Embryonic facial prominence (tissue), 1 donor: Measurements from ENCODE around the gene EPS8L3.

Source experiments
- DNase-seq: peaks from one replicate; pipeline ENCODE4 v3.0.0-alpha.2; 2016; ENCODE audit errors: extremely low spot score

Gene EPS8L3

DNA sequence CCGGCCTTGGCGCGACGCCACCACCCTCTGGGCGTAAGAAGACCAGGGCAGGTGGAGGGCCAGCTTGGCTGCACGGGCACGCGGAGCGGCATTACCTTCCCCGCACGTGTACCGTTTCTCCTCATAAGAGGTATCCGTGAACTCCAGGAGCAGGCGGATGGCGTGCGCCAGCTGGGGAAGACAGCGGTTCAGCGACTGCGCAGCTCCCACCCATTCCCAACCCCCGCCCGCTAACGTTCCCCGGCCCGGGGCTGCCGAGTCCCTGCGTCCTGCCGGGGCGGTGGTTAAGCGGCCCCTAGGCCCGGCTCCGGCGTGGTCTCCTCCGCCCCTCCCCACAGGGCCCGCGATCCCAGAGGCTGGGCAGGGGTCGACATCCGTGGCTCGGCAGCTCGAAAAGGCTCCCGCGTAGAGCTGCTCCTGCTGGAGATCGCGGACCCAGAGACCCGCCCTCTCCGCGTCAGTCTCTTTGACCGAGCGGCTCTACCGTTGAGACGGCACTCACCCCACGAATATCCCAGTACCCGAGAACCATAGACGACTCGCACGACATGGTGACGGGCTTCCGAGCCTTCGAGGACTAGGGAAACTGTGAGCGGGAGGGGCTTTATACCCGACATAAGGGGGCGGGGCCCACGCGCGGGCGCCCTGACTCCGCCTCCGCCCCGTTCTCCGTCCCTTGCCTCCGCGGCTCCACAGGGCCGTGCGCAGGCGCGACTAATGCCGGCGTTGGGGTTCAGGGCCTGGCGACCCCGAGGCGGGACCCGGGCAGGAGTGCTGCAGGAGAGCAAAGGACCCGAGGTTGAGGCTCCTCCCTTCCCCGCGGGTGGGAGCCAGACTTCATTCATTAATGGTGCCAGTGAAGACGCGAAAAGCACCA lies 23.7 kb downstream of the EPS8L3 start:
- peak; percentile 29 for DNase-seq

DNA sequence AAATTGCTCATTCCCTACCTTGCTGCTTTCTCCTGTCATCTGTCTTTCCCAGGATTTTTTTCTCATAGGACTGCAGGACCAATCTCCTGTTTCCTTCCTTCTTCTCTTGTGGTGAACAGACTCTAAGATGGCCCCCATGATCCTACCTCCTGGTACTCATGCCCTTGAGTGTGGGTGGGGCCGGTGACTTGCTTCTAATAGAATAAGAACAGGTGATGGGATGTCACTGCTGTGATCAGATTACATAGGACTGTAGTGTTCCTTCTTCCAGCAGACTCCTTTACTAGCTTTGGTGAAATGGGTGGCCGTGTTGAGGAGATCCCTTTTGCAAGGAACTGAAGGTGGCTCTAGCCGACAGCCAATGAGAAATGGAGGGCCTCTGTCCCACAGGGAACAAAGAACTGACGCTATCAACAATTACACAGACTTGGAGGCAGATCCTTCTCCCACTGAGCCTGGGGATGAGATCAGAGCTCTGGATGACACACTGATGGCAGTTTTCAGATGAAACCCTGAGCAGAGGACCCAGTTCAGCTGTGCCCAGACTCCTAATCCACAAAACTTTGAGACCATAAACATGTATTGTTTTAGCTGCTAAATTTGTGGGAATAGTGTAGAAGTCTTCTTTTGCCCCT lies 30.4 kb downstream of the EPS8L3 start:
- DNase-seq, result no peak

DNA sequence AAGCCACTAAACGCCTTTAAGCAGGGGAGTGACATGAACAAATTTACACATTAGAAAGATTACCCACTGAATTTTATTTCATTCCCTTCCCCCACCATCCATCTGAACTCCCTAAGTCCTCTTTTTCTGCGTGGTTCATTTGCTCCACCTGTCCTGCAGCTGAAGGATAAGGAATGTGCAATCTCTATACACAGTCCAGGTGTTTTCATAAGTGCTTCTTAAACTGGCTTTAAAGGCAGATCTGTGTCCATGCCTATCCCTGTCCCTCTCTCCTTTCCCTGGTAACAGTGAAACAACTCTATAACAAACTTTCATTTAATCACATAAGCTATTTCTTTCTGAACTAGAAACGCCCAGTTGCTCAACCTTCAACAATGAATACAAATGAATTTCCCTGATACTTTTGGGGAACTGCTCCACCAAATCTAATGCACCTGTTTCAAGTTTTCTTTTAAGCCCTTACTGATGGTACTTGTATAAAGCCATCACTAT lies 31.3 kb downstream of the EPS8L3 start:
- no peak for DNase-seq

DNA sequence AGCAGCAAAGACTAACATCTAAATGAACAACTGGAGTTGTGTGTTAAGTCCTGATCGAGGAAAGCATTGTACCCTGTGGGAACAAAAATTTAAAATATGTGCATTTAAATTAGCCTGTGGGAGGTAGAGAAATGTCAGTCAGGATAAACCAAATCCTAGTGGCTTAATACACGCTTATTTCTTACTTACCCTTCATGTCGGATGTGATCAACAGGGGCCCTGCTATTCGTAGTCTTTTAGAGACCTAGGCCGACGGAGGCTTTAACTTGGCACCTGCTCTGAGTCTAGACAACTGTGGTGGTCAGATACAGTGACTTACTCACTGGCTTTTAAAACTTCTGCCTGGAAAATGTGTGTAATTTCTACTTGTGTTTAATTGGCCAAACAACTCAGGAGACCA lies 33.1 kb downstream of the EPS8L3 start:
- no peak for DNase-seq

- DNase-seq, result no peak
These were observed 34.9 kb downstream of the EPS8L3 start for GRCh38 chr1:109728870-109729269.

DNA sequence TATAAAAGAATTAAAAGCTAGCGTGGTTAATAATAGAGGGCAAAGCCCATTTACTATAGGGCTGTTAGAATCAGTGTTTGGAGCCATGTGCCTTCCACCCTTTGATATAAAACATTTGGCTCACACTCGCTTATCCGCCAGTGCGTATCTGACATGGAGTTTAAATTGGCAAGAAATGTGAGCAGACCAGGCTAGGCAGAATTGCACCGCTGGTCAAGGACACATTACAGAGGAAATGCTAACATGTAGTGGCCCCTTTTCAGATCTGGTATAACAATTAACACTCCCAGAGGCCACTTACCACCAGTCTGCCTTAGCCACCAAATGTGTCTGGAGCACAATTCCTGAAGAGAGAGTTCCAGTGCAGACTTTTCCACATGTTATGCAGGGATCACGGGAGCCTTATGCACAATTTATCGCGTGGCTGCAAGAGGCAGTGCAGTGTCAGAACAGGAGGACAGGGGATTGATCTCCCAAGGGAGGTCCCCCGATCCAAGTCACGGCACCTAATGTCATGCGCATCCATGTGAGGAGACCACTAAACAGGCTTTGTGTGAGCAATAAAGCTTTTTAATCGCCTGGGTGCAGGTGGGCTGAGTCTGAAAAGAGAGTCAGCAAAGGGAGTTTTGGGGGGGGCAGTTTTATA lies 36.9 kb downstream of the EPS8L3 start:
- no peak for DNase-seq

DNA sequence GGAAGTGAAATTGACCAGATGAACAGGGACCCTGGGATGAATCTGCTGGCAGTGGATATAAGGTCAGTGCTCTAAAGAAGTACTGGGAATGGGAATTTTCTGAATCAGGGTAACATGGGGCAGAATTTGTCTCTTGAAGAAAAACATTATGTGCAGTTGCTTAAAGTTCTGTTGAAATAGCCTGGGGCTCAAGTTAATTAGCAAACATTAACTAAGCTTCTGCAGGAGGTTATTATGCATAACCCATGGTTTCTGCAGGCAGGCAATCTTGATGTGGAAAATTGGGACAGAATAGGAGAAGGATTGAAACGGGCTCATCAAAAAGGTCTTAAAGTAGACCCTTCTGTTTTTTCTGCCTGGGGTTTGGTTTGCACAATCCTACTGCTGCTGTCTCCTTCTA lies 37.7 kb downstream of the EPS8L3 start:
- no peak for DNase-seq

DNA sequence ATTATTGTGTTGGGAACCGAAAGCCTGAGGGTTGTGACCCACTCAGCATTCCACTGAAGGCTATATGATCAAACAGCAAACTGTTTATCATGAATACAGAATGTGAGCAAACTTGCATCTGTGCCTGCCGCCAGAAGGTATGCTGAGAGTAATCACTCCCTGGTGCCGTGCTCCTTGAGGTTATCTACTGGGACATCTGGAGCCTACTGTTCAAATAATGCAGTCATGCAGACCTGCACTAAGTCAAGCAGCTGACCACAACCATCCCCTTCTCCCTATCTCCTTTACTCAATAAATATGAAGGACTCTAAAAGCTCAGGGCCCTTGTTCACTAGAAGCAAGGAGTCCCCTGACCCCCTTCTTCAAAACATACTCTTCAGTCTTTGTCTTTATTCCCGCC lies 38.2 kb downstream of the EPS8L3 start:
- DNase-seq, result no peak

- DNase-seq, result no peak
These were observed 38.8 kb downstream of the EPS8L3 start for GRCh38 chr1:109724933-109725332.

GRCh38 chr1:109722908-109723691 lies 40.6 kb downstream of the EPS8L3 start:
- no peak for DNase-seq

GRCh38 chr1:109721971-109722370 lies 41.8 kb downstream of the EPS8L3 start:
- DNase-seq, result no peak

DNA sequence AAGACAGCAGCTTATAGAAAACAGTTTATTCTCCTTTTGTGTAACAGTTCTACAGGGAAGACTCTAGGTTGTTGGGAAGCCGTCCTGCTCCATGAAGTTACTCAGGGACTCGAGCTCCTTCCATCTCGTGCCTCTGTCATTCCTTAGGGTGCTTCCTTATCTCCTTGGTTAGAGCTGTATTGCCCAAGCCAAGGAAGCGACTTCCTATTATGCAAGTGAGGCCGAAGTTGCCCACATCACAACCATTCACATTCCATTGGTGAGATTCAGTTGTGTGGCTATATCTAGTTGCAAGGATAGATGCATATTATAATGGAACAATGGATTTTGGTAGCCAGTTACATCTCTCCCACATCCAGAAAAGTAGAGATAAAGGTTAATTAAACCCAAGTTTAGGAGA lies 42.7 kb downstream of the EPS8L3 start:
- DNase-seq, result no peak

- DNase-seq, result no peak
These were observed 44.3 kb downstream of the EPS8L3 start for GRCh38 chr1:109719337-109719837.

DNA sequence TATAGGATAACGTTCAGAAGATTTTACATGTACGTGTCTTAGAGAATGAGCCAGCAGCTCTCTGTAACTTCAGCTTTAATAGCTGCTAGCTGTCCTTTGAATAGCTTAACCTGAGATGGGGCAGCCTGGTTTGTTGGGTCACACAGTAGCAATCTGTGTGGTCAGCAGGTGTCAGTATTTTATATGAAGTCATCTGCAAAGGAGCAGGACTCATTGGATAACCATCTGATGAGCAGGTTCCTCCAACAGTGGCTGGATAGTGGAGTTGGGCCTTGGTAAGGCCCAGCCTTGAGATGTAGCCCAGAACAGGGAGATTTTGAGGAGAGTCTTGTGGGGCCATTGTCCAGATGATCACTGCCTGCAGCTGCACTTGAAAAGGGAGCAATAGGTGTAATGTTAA lies 45.2 kb downstream of the EPS8L3 start:
- DNase-seq, result no peak

GRCh38 chr1:109717729-109718128 lies 46.0 kb downstream of the EPS8L3 start:
- no peak for DNase-seq

GRCh38 chr1:109716570-109717090 lies 47.1 kb downstream of the EPS8L3 start:
- DNase-seq, result no peak

DNA sequence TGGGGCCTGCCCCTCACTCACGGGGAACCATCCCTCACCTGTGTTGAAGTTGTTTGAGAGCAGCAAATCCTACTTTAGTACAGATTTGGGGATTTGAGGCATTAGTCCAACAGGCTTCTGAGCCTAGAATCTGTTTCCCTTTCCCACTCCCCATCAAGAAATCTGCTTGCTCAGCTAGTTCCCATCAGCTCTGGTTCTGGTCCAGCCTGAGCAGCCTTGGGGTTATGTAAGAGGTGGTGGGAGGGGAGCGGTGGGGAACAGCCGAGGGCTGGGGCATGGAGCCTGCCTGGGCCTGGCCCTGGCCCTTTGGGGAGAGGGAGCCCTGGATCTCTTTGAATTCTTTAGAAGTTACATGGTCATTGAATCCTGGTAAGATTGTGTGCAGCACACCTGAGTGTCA lies 47.6 kb downstream of the EPS8L3 start:
- DNase-seq, result no peak

DNA sequence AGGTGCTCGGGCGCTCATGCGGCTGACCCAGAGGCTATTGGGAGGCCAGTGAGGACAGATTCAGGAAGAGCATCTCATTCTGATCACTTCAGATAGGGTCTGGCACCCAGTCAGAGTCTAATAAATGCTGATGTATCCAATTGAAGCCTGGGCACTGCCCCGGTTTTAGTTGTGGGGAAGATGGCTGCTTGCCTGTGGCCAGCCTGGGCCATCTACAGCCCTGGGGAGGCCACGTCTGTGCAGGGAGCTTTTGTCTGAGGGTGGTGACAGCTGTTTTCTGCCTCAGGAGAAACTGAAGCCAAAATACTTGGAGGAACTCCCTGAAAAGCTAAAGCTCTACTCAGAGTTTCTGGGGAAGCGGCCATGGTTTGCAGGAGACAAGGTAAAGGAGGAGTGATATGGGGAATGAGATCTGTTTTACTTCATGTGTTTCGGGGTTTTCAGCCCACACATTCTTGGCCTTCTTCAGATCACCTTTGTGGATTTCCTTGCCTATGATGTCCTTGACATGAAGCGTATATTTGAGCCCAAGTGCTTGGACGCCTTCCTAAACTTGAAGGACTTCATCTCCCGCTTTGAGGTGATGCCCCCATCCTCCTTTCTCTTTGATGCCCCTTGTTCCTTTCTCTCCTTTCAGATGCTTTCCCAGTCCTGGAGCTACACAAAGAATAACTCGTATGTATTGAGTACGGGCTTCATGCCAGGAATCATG lies 48.9 kb downstream of the EPS8L3 start:
- no peak for DNase-seq

- no peak for DNase-seq
These were observed 50.1 kb downstream of the EPS8L3 start for GRCh38 chr1:109713636-109714035.

- no peak for DNase-seq
These were observed 51.3 kb downstream of the EPS8L3 start for GRCh38 chr1:109712321-109712864.
